HepG2 (cell line): ENCODE data around the gene ST8SIA6.

Experiments
- HNF4A ChIP-seq: sonication (generic); formaldehyde crosslinking; IDR thresholded peaks from 2 replicates; pipeline ENCODE4 v1.4.0; 2020; ENCODE audit warnings: missing genetic modification reagents
- NR2F1 ChIP-seq, 2 experiments: fragments of 450-650 bp in 1 of 2; formaldehyde crosslinking in 1 of 2; IDR thresholded peaks; 2 replicates each; pipeline versions ENCODE4 v1.5.0 to v1.6.1; 2016 to 2020; ENCODE audit warnings: mild to moderate bottlenecking in 1 of 2, missing compliant biosample characterization in 1 of 2, missing genetic modification reagents in 1 of 2, moderate library complexity in 1 of 2

- TF ChIP-seq NR2F1 (CRISPR knock-in tag; IDR thresholded peaks at IDR 0.05) = no peak
- TF ChIP-seq HNF4A (CRISPR knock-in tag) = no peak
These were observed 119.3 kb downstream of the ST8SIA6 start for GRCh38 chr10:17335065-17335464.
